Astrocyte (in vitro differentiated cells and primary cell): ENCODE measurements around the gene APRT. TPM values are rescaled to one million over a fixed set of nuclear protein-coding genes. Genes with fewer than 3 reads are reported as not detected.

Source experiments
- DNase-seq: peaks from one replicate; pipeline ENCODE4 v3.0.0-alpha.2; 2010; ENCODE audit warnings: low read depth
- FAIRE-seq: peaks from 2 replicates; lab custom pipeline; 2011; peaks lifted over from hg19 to GRCh38; lab: Jason Lieb, UNC
- H2AFZ ChIP-seq: 2 replicates; pipeline ENCODE4 v1.6.0; 2012; ENCODE audit warnings: low read depth, low read length, inconsistent platforms
- H3K27ac ChIP-seq: 2 replicates; pipeline ENCODE4 v1.5.1; 2011; ENCODE audit warnings: low read depth, low read length, inconsistent platforms
- H3K27me3 ChIP-seq: 2 replicates; pipeline ENCODE4 v1.6.0; 2011; ENCODE audit warnings: low read length, inconsistent platforms; ENCODE audit not compliant: insufficient read depth
- H3K36me3 ChIP-seq: 2 replicates; pipeline ENCODE4 v1.5.1; 2011; ENCODE audit warnings: low read length, inconsistent platforms; ENCODE audit not compliant: insufficient read depth
- H3K4me1 ChIP-seq: 2 replicates; pipeline ENCODE4 v1.5.1; 2011; ENCODE audit warnings: low read length, inconsistent platforms; ENCODE audit not compliant: insufficient read depth
- H3K4me2 ChIP-seq: 2 replicates; pipeline ENCODE4 v1.6.0; 2012; ENCODE audit warnings: low read length, inconsistent platforms
- H3K4me3 ChIP-seq: 2 replicates; pipeline ENCODE4 v1.5.1; 2011; ENCODE audit warnings: low read depth, mild to moderate bottlenecking, low read length, inconsistent platforms; ENCODE audit not compliant: insufficient read depth
- H3K79me2 ChIP-seq: 2 replicates; pipeline ENCODE4 v1.6.0; 2012; ENCODE audit warnings: mild to moderate bottlenecking, low read length, inconsistent platforms; ENCODE audit not compliant: insufficient read depth
- H3K9ac ChIP-seq: 2 replicates; pipeline ENCODE4 v1.6.0; 2012; ENCODE audit warnings: mild to moderate bottlenecking, low read length, inconsistent platforms
- H3K9me3 ChIP-seq: 2 replicates; pipeline ENCODE4 v1.5.1; 2012; ENCODE audit warnings: low read depth, mild to moderate bottlenecking, low read length, inconsistent platforms; ENCODE audit not compliant: insufficient read depth
- H4K20me1 ChIP-seq: 2 replicates; pipeline ENCODE4 v1.6.0; 2012; ENCODE audit warnings: low read length, inconsistent platforms; ENCODE audit not compliant: insufficient read depth
- H3K27ac Mint-ChIP-seq: one replicate; pipeline ENCODE4 v1.8.0; 2021; ENCODE audit warnings: mild to moderate bottlenecking, mixed read lengths; ENCODE audit not compliant: unreplicated experiment
- H3K27me3 Mint-ChIP-seq: one replicate; pipeline ENCODE4 v1.8.0; 2021; ENCODE audit warnings: low read depth, mixed read lengths; ENCODE audit not compliant: unreplicated experiment
- H3K36me3 Mint-ChIP-seq: one replicate; pipeline ENCODE4 v1.8.0; 2021; ENCODE audit warnings: low read depth, mixed read lengths; ENCODE audit not compliant: unreplicated experiment
- H3K4me1 Mint-ChIP-seq: one replicate; pipeline ENCODE4 v1.8.0; 2021; ENCODE audit warnings: low read depth, mixed read lengths; ENCODE audit not compliant: unreplicated experiment
- H3K4me3 Mint-ChIP-seq: one replicate; pipeline ENCODE4 v1.8.0; 2021; ENCODE audit warnings: mild to moderate bottlenecking, moderate library complexity, mixed read lengths; ENCODE audit not compliant: unreplicated experiment
- H3K9me3 Mint-ChIP-seq: one replicate; pipeline ENCODE4 v1.8.0; 2021; ENCODE audit warnings: mild to moderate bottlenecking, mixed read lengths; ENCODE audit not compliant: unreplicated experiment
- EZH2 ChIP-seq: IDR thresholded peaks from 2 replicates; pipeline ENCODE4 v1.6.1; 2012; ENCODE audit warnings: mild to moderate bottlenecking, low read length, inconsistent platforms; ENCODE audit not compliant: insufficient read depth
- total RNA-seq: library from RNA; stranded (reverse); gene quantifications from 2 replicates; pipeline ENCODE4 v1.2.1, GENCODE V29; 2021
- TF ChIP-seq, protein P1 (sequence below): IDR thresholded peaks from 2 replicates; pipeline ENCODE4 v1.5.1; 2011; ENCODE audit warnings: low read depth, mild to moderate bottlenecking, inconsistent platforms, low read length, moderate library complexity; ENCODE audit not compliant: insufficient read depth

APRT gene
- total RNA-seq, 1 donor from 2014 or later, result 132 TPM

GRCh38 chr16:88850531-88851199 is 38.9 kb upstream of the APRT start:
- Mint-ChIP-seq H3K27ac (no peak overlapping the region), H3K4me1 (peaks cover 4% of the 10 kb centered on the region)
- H3K9ac ChIP-seq, result no peak overlapping the region

DNA sequence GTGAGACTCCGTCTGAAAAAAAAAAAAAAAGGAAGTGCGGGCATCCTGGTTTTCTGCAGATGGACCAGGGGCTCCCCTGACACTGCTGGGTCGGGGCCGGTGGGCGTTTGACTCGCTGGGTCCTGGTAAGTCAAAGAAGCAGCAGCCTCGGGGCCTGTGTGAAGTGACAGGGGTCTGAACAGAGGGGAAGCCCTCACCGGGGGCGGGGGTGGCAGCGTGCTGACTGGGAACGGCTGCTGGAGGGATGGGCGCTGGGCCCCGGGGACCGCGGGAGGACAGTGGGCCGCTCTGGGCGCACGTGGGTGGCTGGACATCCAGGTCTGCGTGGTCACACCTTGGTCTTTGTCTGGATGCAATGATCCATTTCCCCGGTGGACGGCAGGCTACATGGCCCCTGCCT is 36.8 kb upstream of the APRT start:
- Histone ChIP-seq H3K27ac (no peak overlapping the region), H3K4me2 (no peak overlapping the region), H3K27me3 (no peaks in the 10 kb centered on the region), H3K36me3 (no peaks in the 10 kb centered on the region), H3K4me3 (no peak overlapping the region), H3K79me2 (no peaks in the 10 kb centered on the region), H4K20me1 (peaks cover 40% of the 10 kb centered on the region), H3K9ac (no peak overlapping the region), H3K9me3 (no peaks in the 10 kb centered on the region), H3K4me1 (no peaks in the 10 kb centered on the region), H2AFZ (no peak overlapping the region)
- H3K4me1 Mint-ChIP-seq, result no peaks in the 10 kb centered on the region
- FAIRE-seq (no peak), DNase-seq (no peak)
- no peaks in the 10 kb centered on the region for H3K9me3 Mint-ChIP-seq
- no peak overlapping the region for H3K4me3 Mint-ChIP-seq
- no peak overlapping the region for H3K27ac Mint-ChIP-seq
- TF ChIP-seq, protein P1, sequence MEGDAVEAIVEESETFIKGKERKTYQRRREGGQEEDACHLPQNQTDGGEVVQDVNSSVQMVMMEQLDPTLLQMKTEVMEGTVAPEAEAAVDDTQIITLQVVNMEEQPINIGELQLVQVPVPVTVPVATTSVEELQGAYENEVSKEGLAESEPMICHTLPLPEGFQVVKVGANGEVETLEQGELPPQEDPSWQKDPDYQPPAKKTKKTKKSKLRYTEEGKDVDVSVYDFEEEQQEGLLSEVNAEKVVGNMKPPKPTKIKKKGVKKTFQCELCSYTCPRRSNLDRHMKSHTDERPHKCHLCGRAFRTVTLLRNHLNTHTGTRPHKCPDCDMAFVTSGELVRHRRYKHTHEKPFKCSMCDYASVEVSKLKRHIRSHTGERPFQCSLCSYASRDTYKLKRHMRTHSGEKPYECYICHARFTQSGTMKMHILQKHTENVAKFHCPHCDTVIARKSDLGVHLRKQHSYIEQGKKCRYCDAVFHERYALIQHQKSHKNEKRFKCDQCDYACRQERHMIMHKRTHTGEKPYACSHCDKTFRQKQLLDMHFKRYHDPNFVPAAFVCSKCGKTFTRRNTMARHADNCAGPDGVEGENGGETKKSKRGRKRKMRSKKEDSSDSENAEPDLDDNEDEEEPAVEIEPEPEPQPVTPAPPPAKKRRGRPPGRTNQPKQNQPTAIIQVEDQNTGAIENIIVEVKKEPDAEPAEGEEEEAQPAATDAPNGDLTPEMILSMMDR, result no peak
- no peak for TF ChIP-seq EZH2
- no peaks in the 10 kb centered on the region for H3K27me3 Mint-ChIP-seq
- H3K36me3 Mint-ChIP-seq, result peaks cover 13% of the 10 kb centered on the region

More at GRCh38 chr16:88850531-88851199, 38.9 kb upstream of the APRT start:
- no peak overlapping the region for H3K4me2 ChIP-seq
- H2AFZ ChIP-seq, result no peak overlapping the region
- H4K20me1 ChIP-seq, result peaks cover 43% of the 10 kb centered on the region
- H3K36me3 ChIP-seq, result no peaks in the 10 kb centered on the region
- DNase-seq (no peak), FAIRE-seq (no peak)
- no peaks in the 10 kb centered on the region for H3K27me3 Mint-ChIP-seq
- no peak overlapping the region for H3K4me3 Mint-ChIP-seq
- peaks cover 1% of the 10 kb centered on the region for H3K4me1 ChIP-seq
- no peak for TF ChIP-seq EZH2
- peaks cover 9% of the 10 kb centered on the region for H3K79me2 ChIP-seq
- H3K27me3 ChIP-seq, result no peaks in the 10 kb centered on the region
- no peak overlapping the region for H3K27ac ChIP-seq
- H3K36me3 Mint-ChIP-seq, result peaks cover 11% of the 10 kb centered on the region
- no peaks in the 10 kb centered on the region for H3K9me3 ChIP-seq
- no peaks in the 10 kb centered on the region for H3K9me3 Mint-ChIP-seq
- H3K4me3 ChIP-seq, result no peak overlapping the region

GRCh38 chr16:88847654-88848053 is 35.9 kb upstream of the APRT start:
- Histone ChIP-seq H3K27me3 (no peaks in the 10 kb centered on the region), H3K27ac (no peak overlapping the region), H3K4me2 (no peak overlapping the region), H3K9ac (no peak overlapping the region), H3K4me1 (no peaks in the 10 kb centered on the region), H4K20me1 (peaks cover 44% of the 10 kb centered on the region), H3K79me2 (no peaks in the 10 kb centered on the region), H3K36me3 (no peaks in the 10 kb centered on the region), H2AFZ (no peak overlapping the region), H3K4me3 (no peak overlapping the region), H3K9me3 (no peaks in the 10 kb centered on the region)
- DNase-seq (no peak), FAIRE-seq (no peak)
- Mint-ChIP-seq H3K4me1 (no peaks in the 10 kb centered on the region), H3K27ac (no peak overlapping the region), H3K36me3 (peaks cover 16% of the 10 kb centered on the region), H3K9me3 (no peaks in the 10 kb centered on the region), H3K4me3 (no peak overlapping the region), H3K27me3 (no peaks in the 10 kb centered on the region)
- no peak for TF ChIP-seq EZH2
- TF ChIP-seq, protein P1, result no peak
